ENCODE measurements around the gene NRG2.
A peak's percentile ranks its signal among the peaks of the same experiment; 100 is the strongest.

NRG2 gene

DNA sequence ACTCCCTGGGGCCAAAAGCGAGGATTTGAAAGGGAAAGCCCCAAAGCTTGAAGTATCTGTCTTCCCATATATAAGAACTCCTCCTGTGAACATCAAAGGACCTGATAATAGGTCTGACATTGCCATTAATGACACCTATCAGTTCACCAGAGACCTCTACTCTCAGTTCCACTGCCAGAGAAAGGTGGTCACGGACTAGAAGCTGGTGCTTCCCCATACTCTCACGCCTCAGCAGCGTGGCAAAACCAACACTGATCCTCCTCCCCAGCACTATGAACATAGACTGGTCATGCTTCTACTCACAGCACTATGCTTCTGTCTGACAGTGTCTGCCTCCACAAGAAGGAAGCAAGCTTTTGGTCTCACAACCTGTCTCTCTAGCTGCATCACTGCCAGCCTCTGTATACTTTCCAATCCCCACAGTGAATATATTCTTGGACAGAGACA is 37.9 kb downstream of the NRG2 start:
- DNase-seq, result no peak

- no peak for DNase-seq
These were observed 38.9 kb downstream of the NRG2 start for GRCh38 chr5:140004174-140004573.

DNA sequence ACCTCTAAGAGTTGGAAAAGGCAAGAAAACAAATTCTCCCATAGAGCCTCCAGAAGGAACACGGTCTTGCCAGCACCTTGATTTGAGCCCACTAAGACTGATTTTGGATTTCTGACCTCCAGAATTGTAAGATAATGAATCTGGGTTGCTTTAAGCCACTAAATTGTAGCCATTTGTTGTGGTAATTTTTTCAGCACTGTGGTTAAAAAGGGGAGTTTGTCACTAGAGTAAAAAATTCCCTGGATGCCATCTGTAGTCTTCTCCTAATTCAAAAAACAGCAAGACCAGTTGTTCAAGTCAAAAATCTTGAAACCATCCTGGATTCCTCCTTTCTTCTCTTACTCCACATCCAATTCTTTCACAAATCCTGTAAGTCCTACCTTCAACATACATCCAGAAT is 39.6 kb downstream of the NRG2 start:
- DNase-seq, result no peak

DNA sequence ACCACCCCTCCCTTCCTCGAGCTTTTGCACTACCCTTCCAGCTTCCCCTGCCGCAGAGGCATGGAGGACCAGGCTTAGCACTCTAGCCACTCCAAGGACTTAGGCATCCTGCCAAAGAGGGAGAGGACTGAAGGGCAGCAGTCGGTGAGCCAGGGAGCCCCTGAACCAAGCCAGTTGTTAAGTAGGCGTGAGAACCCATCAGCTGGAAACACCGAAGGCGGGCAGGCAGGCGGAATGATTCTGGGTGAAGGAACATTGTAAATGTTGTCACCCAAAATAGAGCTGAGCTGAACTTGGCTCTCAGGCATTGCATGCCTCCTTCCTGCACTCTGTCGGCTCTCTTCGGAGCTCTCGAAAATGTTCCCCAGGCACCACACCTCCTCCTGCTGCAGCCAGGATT is 42.8 kb downstream of the NRG2 start:
- DNase-seq, result no peak

DNA sequence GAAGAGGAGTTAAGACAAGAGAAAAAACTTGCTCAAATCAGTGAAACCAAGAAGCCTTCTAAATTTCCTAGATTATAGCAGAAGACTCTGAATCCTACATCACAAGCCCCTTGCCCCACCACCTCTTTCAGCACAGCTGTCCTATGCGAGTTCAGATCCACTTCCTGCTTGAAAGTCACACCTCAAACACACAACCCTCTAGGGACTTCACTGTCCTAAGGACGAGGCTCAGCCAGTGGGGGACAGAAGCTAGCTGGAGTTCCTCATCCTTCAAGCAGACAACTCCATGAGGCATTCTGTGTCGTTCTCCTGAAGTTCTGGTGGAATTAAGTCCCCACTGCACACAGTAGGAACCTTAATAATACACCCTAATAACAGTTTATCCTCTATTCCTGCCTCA is 44.3 kb downstream of the NRG2 start:
- no peak for DNase-seq

GRCh38 chr5:139997276-139997675 is 45.8 kb downstream of the NRG2 start:
- DNase-seq, result no peak

DNA sequence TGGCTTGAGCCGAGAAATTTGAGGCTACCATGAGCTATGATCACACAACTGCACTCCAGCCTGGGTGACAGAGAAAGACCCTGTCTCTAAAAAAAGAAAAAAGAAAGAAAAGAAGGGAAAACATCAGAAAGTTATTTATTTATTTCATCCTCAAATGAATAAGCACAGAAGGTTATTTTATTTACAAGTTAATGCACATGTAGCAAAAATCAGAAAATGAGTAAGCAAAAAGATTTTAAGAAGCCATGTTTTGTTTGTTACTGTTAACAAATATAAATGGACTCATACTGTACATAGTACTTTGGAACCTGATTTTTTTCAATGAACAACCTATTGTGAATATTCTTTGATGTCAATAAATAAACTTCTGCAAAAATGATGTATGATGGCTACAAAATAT is 47.2 kb downstream of the NRG2 start:
- DNase-seq, result no peak

- no peak for DNase-seq
These were observed 48.9 kb downstream of the NRG2 start for GRCh38 chr5:139994234-139994633.

GRCh38 chr5:139985733-139986132 is 57.4 kb downstream of the NRG2 start:
- DNase-seq, result peak; percentile 80

GRCh38 chr5:139985290-139985689 is 57.8 kb downstream of the NRG2 start:
- no peak for DNase-seq

DNA sequence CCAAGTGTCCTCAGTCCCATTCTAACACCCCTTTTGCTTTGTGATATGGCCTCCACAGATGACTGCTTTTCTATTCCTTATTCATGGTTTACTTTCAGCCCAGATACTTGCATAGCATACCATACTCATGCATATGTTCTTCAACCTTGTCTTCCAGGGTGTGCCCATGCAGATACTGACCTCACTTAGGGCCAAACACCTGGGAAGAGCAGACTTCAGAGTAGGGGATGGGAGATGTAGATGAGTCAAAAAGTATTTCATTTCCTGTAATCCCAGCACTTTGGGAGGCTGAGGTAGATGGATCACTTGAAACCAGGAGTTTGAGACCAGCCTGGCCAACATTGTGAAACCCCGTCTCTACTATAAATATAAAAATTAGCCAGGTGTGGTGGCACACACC is 58.3 kb downstream of the NRG2 start:
- no peak for DNase-seq

- no peak for DNase-seq
These were observed 60.2 kb downstream of the NRG2 start for GRCh38 chr5:139982975-139983240.

DNA sequence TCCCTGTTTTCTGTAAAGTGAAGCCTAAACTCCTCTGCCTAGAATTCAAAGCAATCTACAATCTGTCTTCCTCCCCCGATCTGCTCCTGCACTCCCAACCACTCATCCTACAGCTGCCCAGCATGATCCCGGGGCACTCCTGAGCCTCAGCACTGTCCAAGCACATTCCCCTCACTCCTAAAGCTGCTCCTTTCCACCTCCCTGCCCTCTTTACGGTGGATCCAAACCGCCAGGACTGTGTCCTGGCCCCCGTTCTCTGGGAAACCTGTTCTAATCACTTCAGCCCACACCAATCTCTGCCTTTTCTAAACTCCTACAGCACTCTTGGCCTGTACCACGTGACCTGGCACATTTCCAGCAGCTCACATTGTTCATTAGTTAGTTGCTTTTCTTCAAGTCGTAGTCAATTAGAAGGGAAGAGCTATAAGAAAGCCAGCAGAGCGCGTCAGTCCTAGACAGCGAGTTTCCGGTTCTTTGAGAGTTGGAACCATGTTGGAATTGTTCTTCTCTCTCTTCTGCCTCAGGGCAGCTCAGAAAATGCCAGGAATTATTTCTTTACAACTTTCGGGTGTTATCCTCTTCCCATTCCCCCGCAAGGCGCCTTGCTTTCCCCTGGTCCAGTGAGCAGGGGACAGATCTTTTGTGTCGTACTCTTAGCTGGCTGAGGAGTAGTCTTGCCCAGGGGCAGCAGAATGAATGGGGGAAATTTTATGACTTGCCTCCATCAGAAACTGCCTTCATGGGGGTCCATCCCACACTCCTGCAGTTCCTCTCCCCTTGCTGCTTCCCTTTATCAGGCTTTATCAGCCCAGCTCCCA is 60.7 kb downstream of the NRG2 start:
- DNase-seq, result no peak

- DNase-seq, result no peak
These were observed 62.3 kb downstream of the NRG2 start for GRCh38 chr5:139980765-139981164.

DNA sequence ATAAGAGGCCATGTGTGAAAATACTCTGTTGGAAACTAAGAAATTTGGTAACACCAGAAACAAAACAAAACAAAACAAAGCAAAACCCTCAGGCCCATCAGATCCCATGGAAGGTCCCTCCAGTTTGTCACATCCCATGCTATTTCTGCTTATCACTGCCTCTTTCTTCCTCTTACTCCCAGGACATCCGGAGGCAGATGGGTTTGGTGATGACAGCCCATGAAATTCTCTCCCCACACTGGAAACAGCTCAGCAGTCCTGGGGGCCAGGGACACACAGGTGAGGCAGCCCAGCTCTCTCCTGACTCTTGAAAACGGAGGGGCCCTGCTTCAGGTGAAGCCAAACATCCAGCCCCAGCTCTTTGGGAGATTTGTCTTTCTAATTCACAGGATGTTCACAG is 63.2 kb downstream of the NRG2 start:
- DNase-seq, result no peak

- DNase-seq, result no peak
These were observed 63.6 kb downstream of the NRG2 start for GRCh38 chr5:139979518-139979917.

DNA sequence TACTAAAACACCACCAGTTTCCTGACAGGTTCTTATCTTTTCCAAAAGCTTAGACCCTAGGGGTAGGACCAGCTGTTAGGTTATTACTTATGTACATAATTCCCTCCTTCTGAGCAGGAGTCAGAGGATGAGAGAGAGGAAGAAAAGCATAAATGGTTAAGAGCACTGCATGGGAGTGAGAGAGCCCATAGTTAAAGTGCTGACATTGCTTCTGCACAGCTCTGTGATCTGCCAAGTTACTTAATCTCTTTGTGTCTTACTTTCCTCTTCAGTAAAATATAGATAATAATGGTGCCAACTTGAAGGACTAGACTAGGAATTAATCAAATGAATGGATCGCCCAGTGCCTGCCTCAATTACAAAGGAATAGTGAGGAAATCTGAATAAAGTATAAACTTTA is 66.4 kb downstream of the NRG2 start:
- no peak for DNase-seq

- DNase-seq, result no peak
These were observed 67.2 kb downstream of the NRG2 start for GRCh38 chr5:139975942-139976341.

DNA sequence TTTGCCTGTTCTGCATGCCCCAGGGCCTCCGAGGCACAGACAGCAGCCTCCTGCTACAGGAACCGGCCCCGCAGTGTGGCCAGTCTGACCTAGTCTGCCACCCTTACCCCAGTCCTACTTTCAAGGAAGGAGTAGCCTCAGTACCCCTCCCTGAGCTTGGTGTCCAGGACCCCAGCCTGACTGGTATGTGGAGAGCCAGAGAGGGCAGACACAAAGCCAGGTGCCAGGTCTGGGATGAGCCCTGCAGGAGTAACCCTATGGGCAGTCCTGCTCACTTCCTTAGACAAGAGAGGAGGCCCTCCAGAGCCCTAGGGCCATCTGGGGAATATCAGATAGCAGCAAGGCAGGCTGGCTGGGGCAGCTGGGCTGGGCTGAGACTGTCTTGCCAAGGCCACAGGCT is 67.8 kb downstream of the NRG2 start:
- DNase-seq, result no peak

DNA sequence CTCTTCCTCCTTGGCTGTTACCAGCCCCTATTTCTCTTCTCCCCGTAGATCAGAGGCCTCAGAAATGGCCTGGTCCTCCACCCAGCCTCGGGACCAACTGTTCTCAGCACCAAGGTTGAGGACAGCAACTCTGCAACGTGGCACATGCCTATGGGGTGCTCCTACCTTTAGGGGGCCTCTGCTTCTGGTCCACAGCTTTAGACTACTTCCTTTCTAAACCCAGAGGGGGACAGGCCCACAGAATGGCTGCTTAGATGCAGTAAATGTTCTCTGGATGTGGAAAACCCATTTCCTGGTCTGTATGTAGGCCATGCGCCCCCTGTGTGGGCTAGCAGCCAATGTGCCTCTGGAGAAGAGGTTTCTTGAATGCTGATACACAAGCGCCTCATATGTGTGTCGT is 68.4 kb downstream of the NRG2 start:
- no peak for DNase-seq

GRCh38 chr5:139971202-139971725 is 71.8 kb downstream of the NRG2 start:
- DNase-seq, result no peak

GRCh38 chr5:139969318-139969717 is 73.8 kb downstream of the NRG2 start:
- DNase-seq, result no peak

- peak; percentile 74 for DNase-seq
These were observed 74.4 kb downstream of the NRG2 start for GRCh38 chr5:139968547-139969261.

DNA sequence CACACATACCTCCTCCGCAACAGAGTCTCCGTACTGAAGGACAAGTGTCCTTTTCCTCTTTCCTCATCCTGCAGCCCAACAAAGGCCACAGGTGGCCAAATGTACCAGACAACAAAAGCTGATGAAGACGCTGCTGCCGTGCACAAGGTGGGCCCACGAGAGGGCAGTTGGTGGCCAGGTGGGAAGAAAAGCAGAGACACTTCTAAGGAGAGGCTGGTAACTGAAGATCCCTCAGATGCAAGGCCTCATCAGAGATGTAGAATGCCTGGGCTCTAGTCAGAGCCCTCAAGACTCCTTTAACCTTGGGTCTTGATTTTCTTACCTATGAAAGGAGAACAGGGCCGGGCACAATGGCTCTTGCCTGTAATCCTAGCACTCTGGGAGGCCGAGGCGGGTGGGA is 75.7 kb downstream of the NRG2 start:
- no peak for DNase-seq

GRCh38 chr5:139966856-139967255 is 76.2 kb downstream of the NRG2 start:
- DNase-seq, result no peak
